T-helper 2 cell treated with Interferon-gamma antibody and Interleukin-4, amounts not matched to agents 100 ng/mL and 5 ng/mL, for 36 hours (primary cell): ENCODE measurements around the gene FBXO17. TPM values are rescaled to one million over a fixed set of nuclear protein-coding genes. Genes with fewer than 3 reads are reported as not detected.

Experiments used
- intact Hi-C: fragments of 100-400 bp; cut with micrococcal nuclease; formaldehyde crosslinking; loops from one replicate; pipeline ENCODE4 v1.15.1; 2023
- total RNA-seq: library from RNA; stranded (reverse); gene quantifications from 2 replicates; pipeline ENCODE4 v1.2.3, GENCODE V29; 2022

FBXO17 gene
- total RNA-seq, 1 donor from 2014 or later, result not detected

- intact Hi-C loops, result no loop called here
These were observed 57.0 kb downstream of the FBXO17 start for GRCh38 chr19:38918526-38918925.

- intact Hi-C loops, result no loop called here
These were observed 57.5 kb downstream of the FBXO17 start for GRCh38 chr19:38917921-38918491.

GRCh38 chr19:38917516-38917915 lies 58.0 kb downstream of the FBXO17 start:
- intact Hi-C loops, result no loop called here

- intact Hi-C loops, result no loop called here
These were observed 59.9 kb downstream of the FBXO17 start for GRCh38 chr19:38915329-38916321.

GRCh38 chr19:38913958-38914357 lies 61.6 kb downstream of the FBXO17 start:
- intact Hi-C loops, result no loop called here

GRCh38 chr19:38912600-38913514 lies 62.7 kb downstream of the FBXO17 start:
- intact Hi-C loops, result no loop called here

GRCh38 chr19:38911388-38912001 lies 64.0 kb downstream of the FBXO17 start:
- intact Hi-C loops, result no loop called here

GRCh38 chr19:38910488-38910887 lies 65.1 kb downstream of the FBXO17 start:
- intact Hi-C loops, result no loop called here

GRCh38 chr19:38908911-38909310 lies 66.6 kb downstream of the FBXO17 start:
- intact Hi-C loops, result no loop called here

GRCh38 chr19:38907670-38908069 lies 67.9 kb downstream of the FBXO17 start:
- intact Hi-C loops, result no loop called here

- intact Hi-C loops, result no loop called here
These were observed 68.3 kb downstream of the FBXO17 start for GRCh38 chr19:38907227-38907626.

GRCh38 chr19:38905620-38906019 lies 69.9 kb downstream of the FBXO17 start:
- intact Hi-C loops, result no loop called here

GRCh38 chr19:38904581-38905539 lies 70.7 kb downstream of the FBXO17 start:
- intact Hi-C loops, result no loop called here

- intact Hi-C loops, result no loop called here
These were observed 73.9 kb downstream of the FBXO17 start for GRCh38 chr19:38901683-38902082.

GRCh38 chr19:38900743-38901190 lies 74.8 kb downstream of the FBXO17 start:
- intact Hi-C loops, result no loop called here

- intact Hi-C loops, result no loop called here
These were observed 75.3 kb downstream of the FBXO17 start for GRCh38 chr19:38900202-38900629.

GRCh38 chr19:38899447-38900201 lies 75.9 kb downstream of the FBXO17 start, which contains the start of the genes NFKBIB and SIRT2:
Gene NFKBIB (plus strand): TSS chr19:38899969. CDS start chr19:38900033, 64 bp downstream.
Gene SIRT2 (minus strand): TSS chr19:38899618. CDS start chr19:38899521, 97 bp downstream.
- intact Hi-C loops, result loop anchor here (1.0 to 2.0 kb wide), 7 partner anchors 21 to 497 kb away; partner anchors contain the start of genes ACTN4, ECH1, FAM98C and MRPS12

GRCh38 chr19:38898788-38899446 lies 76.6 kb downstream of the FBXO17 start:
- intact Hi-C loops, result loop anchor here (1.0 to 2.0 kb wide), 7 partner anchors 21 to 496 kb away; partner anchors contain the start of genes ACTN4, ECH1, FAM98C and MRPS12
